ENCODE measurements around the gene EHMT1.
"Not testable (repeated sequence)": the region's sequence is repeated elsewhere in the genome, so short reads cannot be mapped to it uniquely, and the experiment has no call there.

EHMT1 gene

DNA sequence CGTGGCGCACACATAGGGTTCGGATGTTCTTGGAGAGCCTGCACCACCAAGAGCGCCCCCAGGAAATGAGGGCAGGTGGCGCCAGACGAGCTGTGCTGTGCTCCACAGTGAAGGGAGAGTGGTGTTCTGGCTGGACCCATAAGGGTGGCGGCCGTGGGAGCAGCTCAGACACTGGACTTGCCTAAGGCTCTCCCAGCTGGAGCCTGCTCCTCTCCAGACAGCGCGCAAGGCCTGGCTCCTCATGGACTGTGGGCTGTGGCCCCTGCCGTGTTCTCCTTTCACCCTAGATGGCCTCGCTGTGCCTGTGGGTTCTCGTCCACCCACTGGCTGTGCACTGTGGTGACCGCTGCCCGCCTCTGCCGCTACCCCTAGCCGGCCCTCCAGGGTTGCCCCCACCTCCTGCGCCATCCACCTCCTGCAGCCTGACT is 92.9 kb downstream of the EHMT1 start:
- DNase-seq (ENCODE audit: insufficient read length, low spot score) (no peak), FAIRE-seq (no peak)

DNA sequence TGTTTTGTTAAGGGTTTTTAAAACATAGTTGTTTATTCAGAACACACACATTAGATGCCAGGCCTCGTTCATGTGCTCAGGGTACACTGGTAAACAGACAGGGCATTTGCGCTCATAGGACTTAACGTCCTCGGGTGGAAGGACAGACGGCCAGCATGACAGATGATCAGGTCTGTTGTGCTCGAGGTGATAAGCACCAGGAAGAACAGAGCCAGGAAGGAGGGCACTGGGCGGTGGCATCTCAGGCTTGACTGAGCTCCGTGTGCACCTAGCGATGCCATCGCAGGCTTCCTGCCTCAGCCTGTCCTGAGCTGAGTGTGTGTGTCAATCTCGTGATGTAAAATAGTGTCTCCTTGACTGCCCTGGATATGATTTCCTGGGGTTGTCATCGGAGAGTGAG is 96.5 kb downstream of the EHMT1 start:
- FAIRE-seq (peak; percentile 63), DNase-seq (ENCODE audit: insufficient read length, low spot score) (no peak)

DNA sequence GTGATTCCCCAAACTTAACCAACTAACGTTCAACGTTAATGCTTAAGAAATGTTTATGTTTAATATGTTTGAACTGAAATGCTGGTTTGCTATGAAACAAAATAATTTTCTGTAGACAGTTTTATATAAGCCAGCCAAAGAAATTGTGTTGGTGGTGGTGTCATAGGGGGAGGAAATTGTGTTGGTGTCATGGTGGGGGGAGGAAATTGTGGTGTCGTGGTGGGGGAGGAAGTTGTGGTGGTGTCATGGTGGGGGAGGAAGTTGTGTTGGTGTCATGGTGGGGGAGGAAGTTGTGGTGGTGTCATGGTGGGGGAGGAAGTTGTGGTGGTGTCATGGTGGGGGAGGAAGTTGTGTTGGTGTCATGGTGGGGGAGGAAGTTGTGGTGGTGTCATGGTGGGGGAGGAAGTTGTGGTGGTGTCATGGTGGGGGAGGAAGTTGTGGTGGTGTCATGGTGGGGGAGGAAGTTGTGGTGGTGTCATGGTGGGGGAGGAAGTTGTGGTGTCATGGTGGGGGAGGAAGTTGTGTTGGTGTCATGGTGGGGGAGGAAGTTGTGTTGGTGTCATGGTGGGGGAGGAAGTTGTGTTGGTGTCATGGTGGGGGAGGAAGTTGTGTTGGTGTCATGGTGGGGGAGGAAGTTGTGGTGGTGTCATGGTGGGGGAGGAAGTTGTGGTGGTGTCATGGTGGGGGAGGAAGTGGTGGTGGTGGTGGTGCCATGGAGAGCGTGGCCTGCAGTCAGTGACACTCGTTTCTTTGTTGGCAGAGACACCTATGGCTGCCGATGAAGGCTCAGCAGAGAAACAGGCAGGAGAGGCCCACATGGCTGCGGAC is 97.3 kb downstream of the EHMT1 start:
- FAIRE-seq; DNase-seq (ENCODE audit: insufficient read length, low spot score): not testable (repeated sequence)

DNA sequence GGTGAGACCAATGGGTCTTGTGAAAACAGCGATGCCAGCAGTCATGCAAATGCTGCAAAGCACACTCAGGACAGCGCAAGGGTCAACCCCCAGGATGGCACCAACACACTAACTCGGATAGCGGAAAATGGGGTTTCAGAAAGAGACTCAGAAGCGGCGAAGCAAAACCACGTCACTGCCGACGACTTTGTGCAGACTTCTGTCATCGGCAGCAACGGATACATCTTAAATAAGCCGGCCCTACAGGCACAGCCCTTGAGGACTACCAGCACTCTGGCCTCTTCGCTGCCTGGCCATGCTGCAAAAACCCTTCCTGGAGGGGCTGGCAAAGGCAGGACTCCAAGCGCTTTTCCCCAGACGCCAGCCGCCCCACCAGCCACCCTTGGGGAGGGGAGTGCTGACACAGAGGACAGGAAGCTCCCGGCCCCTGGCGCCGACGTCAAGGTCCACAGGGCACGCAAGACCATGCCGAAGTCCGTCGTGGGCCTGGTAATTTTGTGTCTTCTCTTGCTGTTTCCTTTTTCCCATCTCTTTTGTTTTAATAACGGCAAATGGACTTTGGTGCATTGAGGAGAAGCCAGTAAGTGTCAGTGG is 98.0 kb downstream of the EHMT1 start:
- no peak for FAIRE-seq
- DNase-seq (ENCODE audit: insufficient read length, low spot score): no peak

DNA sequence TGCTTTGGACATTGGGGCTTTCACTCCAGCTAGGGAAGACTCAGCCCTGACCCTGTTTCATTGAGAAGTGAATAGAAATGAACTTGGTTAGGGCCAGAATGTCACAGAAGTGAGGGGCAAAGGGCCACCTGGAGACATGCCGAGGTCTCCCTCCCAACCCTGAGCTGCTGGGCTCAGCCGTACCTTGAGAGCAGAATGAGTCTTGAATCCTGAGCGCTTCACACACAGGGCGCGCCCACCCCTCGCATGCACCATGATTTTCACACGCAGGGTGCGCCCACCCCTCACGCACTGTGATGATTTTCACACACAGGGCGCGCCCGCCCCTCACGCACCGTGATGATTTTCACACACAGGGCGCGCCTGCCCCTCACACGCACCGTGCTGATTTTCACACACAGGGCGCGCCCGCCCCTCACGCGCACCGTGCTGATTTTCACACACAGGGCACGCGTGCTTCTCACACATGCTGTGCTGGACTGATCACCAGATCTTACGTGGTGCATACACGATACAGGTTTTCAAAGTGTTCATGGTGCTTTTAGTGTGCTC is 99.0 kb downstream of the EHMT1 start:
- DNase-seq (ENCODE audit: insufficient read length, low spot score) (no peak), FAIRE-seq (no peak)

DNA sequence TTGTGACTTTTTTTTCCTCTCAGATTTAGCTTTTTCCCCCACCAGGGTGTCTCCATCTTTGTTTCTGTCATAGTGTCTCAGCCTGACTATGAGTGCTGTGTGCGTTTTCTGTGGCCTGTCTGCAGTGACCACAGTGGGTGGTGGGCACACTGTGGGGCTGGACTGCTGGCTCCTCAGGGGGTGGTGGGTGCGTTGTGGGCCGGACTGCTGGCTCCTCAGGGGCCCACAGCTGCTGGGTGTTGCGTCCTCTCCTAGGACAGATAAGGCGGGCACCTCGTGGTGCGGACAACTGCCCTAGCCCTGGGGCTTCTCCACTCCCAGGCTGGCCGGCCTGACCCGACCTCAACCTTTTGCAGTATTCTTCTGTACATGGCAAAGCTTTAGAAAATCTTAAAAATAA is 100.4 kb downstream of the EHMT1 start:
- DNase-seq (ENCODE audit: insufficient read length, low spot score) (no peak), FAIRE-seq (no peak)

DNA sequence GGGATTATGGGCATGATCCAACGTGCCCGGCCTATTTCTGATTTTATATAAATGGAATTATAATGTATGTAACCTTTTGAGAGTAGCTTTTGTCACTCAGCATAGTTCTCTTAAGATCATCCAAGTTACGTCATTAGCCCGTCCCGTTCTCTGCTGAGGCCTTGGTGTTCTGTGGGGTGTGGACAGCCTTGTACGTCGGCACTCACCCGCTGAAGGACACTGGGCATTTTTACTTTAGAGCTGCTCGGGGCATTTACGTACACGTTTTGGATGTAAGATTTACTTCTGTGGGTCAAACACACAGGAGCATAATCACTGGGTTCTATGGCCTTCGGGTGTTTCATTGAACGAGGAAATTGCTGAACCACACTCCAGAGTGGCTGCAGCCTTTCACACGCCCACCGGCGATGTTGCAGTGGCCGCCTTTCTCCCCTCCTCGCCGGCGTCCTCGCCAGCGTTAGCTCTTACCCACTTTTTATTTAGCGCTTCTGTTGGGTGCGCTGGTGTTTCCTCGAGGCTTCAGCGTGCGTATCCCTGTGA is 101.8 kb downstream of the EHMT1 start:
- FAIRE-seq: no peak

DNA sequence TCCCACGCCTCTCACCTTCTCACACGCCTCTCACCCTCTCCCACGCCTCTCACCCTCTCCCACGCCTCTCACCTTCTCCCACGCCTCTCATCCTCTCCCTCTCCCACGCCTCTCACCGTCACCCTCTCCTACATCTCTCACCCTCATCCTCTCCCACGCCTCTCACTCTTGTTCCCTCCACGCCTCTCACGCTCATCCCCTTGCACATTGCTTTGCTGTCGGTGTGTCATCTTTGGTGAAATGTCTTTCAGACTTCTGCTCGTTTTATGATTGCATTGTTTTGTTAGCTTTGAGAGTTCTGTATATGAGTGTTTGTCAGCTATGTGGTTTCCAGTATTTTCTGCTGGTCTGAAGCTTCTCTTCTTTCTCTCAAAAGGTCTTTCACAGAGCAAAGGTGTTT is 102.7 kb downstream of the EHMT1 start:
- FAIRE-seq (no peak), DNase-seq (ENCODE audit: insufficient read length, low spot score) (no peak)

More for the DNA sequence above, 101.8 kb downstream of the EHMT1 start:
- no peak for DNase-seq (ENCODE audit: insufficient read length, low spot score)

DNA sequence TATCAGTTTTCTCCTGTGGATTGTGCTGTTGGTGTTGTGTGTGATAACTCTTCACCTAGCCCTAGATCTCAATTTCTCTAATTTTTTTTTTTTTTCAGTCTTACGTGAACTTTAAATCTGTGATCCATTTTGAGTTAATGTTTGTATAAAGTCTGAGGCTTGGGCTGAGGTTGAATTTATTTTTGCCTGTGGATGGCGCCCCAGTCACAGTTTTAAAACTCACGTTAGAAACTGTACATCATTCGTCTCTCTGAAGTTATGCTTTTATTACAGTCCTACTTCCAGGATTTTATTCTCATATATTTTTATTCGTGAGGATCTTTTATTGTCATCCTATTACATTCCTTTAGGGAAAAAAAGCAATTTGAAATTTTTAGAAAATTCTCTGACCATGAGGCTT is 103.1 kb downstream of the EHMT1 start:
- DNase-seq (ENCODE audit: insufficient read length, low spot score): no peak

DNA sequence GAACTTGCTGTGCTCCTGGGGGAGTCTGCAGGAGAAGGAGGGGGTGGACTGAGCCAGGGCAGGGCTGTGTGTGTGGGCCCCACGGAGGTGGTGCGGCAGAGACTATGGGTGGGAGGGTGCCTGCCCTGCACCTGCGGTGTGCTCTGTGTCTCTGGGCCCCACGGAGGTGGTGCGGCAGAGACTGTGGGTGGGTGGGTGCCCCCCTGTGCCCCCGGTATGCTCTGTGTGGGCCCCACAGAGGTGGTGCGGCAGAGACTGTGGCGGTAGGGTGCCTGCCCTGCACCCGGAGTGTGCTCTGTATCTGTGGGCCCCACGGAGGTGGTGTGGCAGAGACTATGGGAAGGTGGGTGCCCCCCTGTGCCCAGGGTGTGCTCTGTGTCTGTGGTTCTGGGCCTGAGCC is 103.7 kb downstream of the EHMT1 start:
- no peak for FAIRE-seq
- no peak for DNase-seq (ENCODE audit: insufficient read length, low spot score)

More for the DNA sequence above, 103.1 kb downstream of the EHMT1 start:
- FAIRE-seq: no peak

DNA sequence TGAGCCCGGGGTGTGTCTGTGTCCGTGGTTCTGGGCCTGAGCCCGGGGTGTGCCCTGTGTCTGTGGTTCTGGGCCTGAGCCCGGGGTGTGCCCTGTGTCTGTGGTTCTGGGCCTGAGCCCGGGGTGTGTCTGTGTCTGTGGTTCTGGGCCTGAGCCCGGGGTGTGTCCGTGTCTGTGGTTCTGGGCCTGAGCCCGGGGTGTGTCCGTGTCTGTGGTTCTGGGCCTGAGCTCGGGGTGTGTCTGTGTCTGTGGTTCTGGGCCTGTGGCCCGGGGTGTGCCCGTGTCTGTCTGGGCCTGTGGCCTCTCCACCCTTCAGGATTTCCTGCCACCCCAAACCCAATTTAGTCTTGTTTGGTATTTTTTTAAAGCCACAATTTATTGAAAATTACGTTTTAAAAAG is 104.6 kb downstream of the EHMT1 start:
- FAIRE-seq; DNase-seq (ENCODE audit: insufficient read length, low spot score): not testable (repeated sequence)

DNA sequence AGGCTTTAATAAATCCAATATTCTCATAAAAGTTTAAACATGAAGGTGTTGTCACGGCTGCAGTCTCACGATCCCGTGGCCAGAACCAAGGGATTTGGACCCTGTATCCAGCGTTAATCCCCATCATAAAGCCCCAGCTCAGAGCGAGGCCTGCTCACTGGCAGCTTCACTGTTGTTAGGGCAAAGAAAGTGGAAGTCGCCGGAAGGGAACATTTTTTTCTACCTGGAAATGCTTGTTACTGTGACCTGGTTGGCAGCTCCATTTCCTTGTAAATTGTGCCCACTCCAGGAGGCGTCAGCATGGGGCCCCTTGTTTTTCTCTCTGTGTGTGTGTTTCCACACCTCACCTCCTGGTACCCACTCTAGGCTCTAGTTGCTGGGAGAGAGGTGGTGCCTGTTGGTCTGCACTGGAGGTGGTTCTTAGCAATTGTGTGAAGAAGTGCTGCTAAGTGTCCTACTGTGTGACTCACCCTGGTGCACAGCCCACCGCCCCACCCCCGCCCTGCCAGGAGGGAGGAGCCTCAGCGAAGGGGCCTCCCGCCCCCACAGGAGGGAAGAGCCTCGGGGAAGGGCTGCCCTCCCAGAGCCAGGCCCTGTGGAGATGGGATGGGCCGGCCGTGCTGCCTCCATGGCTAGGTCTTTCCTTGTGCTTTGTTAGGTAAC is 105.1 kb downstream of the EHMT1 start:
- FAIRE-seq (no peak), DNase-seq (ENCODE audit: insufficient read length, low spot score) (no peak)

DNA sequence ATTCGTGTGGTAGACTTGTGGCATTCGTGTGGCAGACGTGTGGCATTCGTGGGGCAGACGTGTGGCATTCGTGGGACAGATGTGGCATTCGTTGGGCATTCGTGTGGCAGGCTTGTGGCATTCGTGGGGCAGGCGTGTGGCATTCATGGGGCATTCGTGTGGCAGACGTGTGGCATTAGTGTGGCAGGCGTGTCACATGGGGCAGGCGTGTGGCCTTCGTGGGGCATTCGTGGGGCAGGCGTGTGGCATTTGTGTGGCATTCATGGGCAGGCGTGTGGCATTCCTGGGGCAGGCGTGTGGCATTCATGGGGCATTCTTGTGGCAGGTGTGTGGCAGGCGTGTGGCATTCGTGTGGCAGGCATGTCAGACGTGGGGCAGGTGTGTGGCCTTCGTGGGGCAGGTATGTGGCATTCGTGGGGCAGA is 106.0 kb downstream of the EHMT1 start:
- FAIRE-seq (no peak), DNase-seq (ENCODE audit: insufficient read length, low spot score) (no peak)

DNA sequence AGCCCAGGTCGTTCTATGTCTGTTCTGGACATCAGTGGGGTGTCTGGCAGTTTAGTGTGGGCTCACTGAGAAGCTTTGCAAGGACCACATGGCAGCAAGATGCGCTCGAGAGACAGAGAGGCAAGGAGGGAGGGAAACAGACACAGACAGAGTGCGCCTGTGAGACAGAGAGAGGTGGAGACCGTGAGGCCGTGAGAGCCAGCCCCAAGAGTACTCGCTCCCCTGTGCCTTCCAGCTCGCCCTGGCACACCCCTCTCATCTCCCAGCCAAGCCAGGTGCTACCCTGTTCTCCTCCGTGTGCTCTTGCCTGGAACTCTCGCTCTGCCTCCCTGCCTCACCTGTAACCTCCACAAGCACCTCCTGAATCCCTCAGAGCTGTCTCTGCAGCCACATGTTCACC is 106.8 kb downstream of the EHMT1 start:
- DNase-seq (ENCODE audit: insufficient read length, low spot score) (no peak), FAIRE-seq (no peak)

DNA sequence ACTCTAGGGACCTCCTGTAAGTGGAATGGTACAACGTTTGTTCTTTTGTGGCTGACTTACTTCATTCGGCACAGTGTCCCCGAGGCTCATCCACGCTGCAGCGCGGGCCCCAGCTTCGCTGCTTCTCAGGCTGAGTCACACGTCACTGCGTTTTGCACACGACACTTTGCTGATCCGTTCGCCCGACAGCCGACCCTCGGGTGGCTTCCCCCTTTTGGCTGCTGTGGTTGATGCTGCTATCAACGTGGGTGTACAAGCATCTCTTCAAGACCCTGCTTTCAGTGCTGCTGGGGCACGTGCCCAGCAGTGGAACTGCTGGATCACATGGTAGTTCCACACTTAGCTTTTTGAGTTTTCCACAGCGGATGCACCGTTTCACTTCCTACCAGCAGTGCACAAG is 107.5 kb downstream of the EHMT1 start:
- FAIRE-seq: peak; percentile 98
- not testable (repeated sequence) for DNase-seq (ENCODE audit: insufficient read length, low spot score)

DNA sequence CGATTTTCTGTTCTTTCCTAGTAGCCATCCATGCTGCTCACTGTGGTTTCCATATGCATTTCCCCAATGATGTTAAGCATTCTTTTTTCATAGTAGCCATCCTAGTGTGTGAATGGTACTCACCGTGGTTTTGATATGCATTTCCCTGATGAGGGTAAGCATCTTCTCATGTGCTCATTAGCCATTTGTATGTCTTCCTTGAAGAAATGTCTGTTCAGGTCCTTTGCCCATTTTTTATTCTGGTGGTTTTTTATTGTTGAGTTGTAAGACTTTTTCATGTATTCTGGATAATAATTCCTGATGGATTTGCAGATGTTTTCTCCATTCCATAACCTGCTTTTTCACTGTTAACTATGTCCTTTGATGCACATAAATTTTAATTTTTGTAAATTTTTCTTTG is 108.0 kb downstream of the EHMT1 start:
- FAIRE-seq (no peak), DNase-seq (ENCODE audit: insufficient read length, low spot score) (no peak)

DNA sequence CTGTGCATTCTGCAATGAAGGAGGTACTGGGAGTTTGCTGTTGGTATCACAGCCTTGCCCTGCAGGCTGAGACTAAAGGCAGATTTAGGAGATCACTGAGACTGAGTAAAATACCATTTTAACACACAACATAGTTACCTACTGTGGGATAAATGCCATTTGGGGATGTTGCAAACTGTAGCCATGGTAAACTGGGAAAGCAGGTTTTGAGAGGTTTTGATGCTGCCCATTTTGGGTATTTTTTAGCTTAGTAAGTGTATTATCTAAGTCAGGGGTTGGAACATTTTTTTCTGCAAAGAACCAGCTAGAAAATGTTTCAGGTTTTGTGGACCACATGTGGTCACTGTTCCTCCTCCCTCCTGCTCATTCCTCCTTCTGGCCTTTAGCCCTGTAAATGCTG is 108.9 kb downstream of the EHMT1 start:
- DNase-seq (ENCODE audit: insufficient read length, low spot score) (no peak), FAIRE-seq (no peak)

DNA sequence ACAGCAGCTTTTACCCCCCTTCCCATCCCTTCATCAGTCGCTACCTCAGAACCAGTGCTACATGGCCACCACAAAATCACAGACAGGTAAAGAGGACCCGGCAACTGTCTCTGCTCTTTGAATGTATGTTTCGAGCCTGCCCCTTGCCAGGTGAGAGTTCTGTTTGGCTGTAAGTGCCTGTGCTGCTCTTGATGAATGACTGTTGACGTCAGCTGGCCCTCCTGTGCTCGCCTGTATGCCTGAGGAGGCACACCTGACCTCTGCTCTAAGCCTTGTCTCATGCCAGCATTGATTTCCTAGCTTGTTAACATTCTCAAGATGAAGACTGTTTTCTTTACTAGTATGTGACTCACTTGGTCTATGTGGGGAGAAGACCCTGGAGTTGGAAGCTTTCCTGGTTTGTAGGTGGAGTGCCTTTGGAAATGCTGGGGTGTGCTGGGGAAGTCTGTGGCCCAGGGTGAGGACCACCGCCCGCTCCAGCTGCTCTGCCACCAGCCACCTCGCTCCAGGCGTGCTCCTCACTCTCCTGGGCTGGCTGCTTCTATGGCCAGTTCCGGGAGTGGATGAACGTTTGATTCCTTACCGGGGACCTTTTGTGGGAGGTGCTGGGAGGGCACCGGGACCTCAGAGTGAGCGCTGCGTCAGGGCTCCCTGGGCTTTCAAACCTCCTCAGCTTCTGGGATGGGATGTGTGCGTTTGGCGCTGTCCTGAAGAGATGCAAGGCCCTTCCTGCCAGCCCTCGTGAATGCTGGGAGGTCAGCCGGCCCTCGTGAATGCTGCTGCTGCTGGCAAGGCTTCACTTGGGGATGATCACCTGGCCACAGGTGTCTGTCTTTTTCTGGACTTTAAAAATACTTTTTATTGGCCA is 109.9 kb downstream of the EHMT1 start:
- DNase-seq (ENCODE audit: insufficient read length, low spot score) (no peak), FAIRE-seq (no peak)

DNA sequence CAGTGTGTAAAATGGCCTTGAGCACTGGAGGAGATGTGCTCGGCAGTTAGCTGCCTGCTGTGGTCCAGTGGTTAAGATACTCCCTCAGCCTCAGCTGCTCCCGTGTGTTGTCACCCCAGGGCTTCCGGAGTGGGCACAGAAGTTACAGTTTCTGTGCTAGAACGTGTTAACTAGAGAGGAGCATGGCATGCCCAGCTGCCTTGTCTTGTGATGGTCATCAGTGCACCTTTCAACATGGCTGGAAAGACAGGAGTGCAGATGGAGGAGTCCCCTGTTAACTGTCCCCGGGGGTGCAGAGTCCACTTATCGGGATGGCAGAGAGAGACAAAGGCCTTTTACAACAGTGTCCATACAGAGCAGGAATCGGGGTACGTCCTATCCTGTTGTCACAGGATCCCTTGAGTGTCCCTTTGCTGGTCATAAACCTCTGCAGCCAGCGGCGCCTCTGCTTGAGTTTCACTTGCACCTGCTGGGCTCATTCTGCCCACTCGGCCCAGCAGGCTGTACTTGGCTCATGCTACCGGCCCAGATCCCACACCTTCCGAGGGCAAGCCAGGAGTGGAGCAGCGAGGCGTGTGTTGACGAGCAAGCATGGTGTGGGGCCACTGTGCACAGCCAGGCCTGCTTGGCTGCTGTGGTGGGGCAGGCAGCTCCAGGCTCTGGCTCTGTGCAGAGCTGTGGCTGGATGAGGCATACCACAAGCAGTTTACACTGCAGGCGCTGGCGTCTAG is 112.6 kb downstream of the EHMT1 start:
- no peak for DNase-seq (ENCODE audit: insufficient read length, low spot score)
- FAIRE-seq: no peak
